Measurements from ENCODE around the gene NR5A1. TPM values are rescaled to one million over a fixed set of nuclear protein-coding genes. Genes with fewer than 3 reads are reported as not detected.

The NR5A1 gene
- total RNA-seq, 1 donor from 2014 or later: not detected

DNA sequence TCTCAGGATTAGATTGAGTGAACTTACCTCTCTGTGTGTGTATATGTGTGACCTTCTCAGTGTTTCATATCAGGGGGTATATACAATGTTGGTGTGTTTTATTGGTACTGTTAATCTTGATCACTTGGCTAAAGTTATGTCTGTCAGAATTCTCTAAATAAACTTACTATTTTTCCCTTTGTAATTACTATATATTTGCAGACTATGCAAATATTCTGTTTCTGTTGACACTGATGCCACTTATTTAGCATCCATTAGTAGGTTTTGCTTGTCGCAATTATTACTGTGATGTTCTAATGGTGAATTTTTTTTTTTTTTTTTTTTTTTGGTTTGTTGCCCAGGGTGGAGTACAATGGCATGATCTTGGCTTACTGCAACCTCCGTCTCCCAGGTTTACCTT lies 42.9 kb upstream of the NR5A1 start:
- Histone ChIP-seq H3K9me3 (no peaks in the 10 kb centered on the region), H3K4me3 (no peak overlapping the region), H3K27me3 (no peaks in the 10 kb centered on the region), H3K36me3 (no peaks in the 10 kb centered on the region), H3K4me1 (no peaks in the 10 kb centered on the region), H3K27ac (no peak overlapping the region)
- no peak for ATAC-seq
- no peak for DNase-seq
- no peak for TF ChIP-seq CTCF (IDR thresholded peaks at IDR 0.05)
- intact Hi-C loops (cut with DNase I): no loop called here

DNA sequence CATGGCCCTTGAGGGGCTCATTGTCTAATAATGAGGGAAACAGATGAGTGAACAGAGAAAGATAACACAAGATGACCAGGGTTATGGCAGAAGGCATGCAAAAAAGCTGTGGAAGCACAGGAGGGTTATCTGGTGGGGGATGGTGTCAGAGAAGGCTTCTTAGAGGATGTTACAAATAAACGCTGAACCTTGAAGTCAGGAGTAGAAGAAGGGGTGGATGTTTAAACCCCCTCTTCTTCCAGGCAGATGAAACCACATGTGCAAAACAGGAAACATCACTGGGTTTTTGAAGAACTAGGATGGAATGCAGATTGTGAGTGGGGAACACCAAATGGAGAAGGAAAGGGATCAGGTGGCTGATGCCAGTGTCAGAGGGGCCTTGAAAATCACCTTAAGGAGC lies 41.8 kb upstream of the NR5A1 start:
- H3K27ac ChIP-seq: no peak overlapping the region
- H3K4me1 ChIP-seq: no peaks in the 10 kb centered on the region
- no peaks in the 10 kb centered on the region for H3K27me3 ChIP-seq
- H3K36me3 ChIP-seq: no peaks in the 10 kb centered on the region
- DNase-seq (no peak), ATAC-seq (no peak)
- intact Hi-C loops (cut with DNase I): no loop called here
- no peak overlapping the region for H3K4me3 ChIP-seq
- no peaks in the 10 kb centered on the region for H3K9me3 ChIP-seq
- TF ChIP-seq CTCF (IDR thresholded peaks at IDR 0.05): no peak

- Histone ChIP-seq H3K4me1 (no peaks in the 10 kb centered on the region), H3K4me3 (no peak overlapping the region), H3K9me3 (no peaks in the 10 kb centered on the region), H3K36me3 (no peaks in the 10 kb centered on the region), H3K27ac (no peak overlapping the region), H3K27me3 (no peaks in the 10 kb centered on the region)
- ATAC-seq (no peak), DNase-seq (no peak)
- intact Hi-C loops (cut with DNase I): no loop called here
- no peak for TF ChIP-seq CTCF (IDR thresholded peaks at IDR 0.05)
Measured at GRCh38 chr9:124544535-124544934, 37.3 kb upstream of the NR5A1 start.

GRCh38 chr9:124541824-124542223 lies 34.6 kb upstream of the NR5A1 start:
- DNase-seq (no peak), ATAC-seq (no peak)
- Histone ChIP-seq H3K27me3 (no peaks in the 10 kb centered on the region), H3K4me1 (no peaks in the 10 kb centered on the region), H3K27ac (no peak overlapping the region), H3K36me3 (no peaks in the 10 kb centered on the region), H3K9me3 (no peaks in the 10 kb centered on the region), H3K4me3 (no peak overlapping the region)
- no peak for TF ChIP-seq CTCF (IDR thresholded peaks at IDR 0.05)
- intact Hi-C loops (cut with DNase I): no loop called here

DNA sequence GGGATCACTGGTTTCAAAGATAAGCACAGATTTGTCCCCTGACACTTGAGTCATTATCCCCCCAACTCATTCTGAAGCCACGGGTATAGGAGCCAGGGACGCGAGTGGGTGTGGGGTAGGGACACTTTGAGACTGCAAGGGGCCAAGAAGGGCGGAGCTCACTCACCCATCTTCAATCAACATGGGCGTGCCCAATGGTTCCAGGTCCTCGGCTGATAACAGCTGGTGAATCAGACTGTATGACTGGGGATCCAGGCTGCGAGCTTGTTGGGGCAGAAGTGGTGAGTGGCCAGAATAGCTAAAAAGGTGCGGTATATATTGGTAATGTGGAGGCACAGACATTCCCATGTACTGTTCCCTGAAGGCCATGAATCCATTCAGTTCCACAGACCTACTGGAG lies 30.7 kb upstream of the NR5A1 start:
- Histone ChIP-seq H3K9me3 (no peaks in the 10 kb centered on the region), H3K27me3 (no peaks in the 10 kb centered on the region), H3K4me1 (no peaks in the 10 kb centered on the region), H3K36me3 (no peaks in the 10 kb centered on the region), H3K4me3 (no peak overlapping the region), H3K27ac (no peak overlapping the region)
- ATAC-seq: no peak
- no peak for DNase-seq
- intact Hi-C loops (cut with DNase I): no loop called here
- TF ChIP-seq CTCF (IDR thresholded peaks at IDR 0.05): no peak

GRCh38 chr9:124535846-124536245 lies 28.6 kb upstream of the NR5A1 start:
- DNase-seq (no peak), ATAC-seq (no peak)
- no peaks in the 10 kb centered on the region for H3K27me3 ChIP-seq
- H3K9me3 ChIP-seq: no peaks in the 10 kb centered on the region
- H3K4me1 ChIP-seq: no peaks in the 10 kb centered on the region
- no peak overlapping the region for H3K27ac ChIP-seq
- H3K36me3 ChIP-seq: no peaks in the 10 kb centered on the region
- no peak for TF ChIP-seq CTCF (IDR thresholded peaks at IDR 0.05)
- no peak overlapping the region for H3K4me3 ChIP-seq
- intact Hi-C loops (cut with DNase I): no loop called here
